ENCODE data around the gene PTPRM.

GRCh38 chr18:8238507-8238906 lies 671.4 kb downstream of the PTPRM start:
- TF ChIP-seq CTCF (IDR thresholded peaks at IDR 0.05; ENCODE audit: insufficient read depth, low read length, poor library complexity, severe bottlenecking): no peak
- no peak for TF ChIP-seq EZH2phosphoT487 (conservative IDR thresholded peaks at IDR 0.05; ENCODE audit: low read length)

Measured in SU-DHL-6 (cell line).